RPMI8226 (cell line): ENCODE data around the gene TTC31.

Experiments used
- DNase-seq: peaks from one replicate; pipeline ENCODE4 v3.0.0-alpha.2; 2015

TTC31 gene

GRCh38 chr2:74488643-74489481 is 6.0 kb downstream of the TTC31 start:
- DNase-seq = no peak

DNA sequence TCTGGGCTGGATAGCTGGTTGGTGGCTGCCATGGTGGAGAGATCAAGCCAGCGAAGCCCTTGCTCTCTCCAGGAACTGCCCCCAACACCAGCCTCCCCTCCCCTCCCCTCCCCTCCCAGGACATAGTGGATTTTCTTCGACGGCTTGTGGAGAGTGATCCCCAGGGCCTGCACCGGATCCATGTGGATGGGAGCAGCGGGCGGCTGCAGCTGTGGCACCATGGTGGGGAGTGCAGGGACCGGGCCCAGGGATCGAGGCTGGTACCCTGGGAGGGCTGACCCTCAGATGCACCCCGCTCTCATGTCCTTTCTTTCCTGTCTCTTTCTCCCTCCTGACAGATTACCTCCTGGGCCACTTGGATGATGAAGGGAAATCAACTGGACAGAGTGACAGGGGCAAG is 7.0 kb downstream of the TTC31 start:
- no peak for DNase-seq

DNA sequence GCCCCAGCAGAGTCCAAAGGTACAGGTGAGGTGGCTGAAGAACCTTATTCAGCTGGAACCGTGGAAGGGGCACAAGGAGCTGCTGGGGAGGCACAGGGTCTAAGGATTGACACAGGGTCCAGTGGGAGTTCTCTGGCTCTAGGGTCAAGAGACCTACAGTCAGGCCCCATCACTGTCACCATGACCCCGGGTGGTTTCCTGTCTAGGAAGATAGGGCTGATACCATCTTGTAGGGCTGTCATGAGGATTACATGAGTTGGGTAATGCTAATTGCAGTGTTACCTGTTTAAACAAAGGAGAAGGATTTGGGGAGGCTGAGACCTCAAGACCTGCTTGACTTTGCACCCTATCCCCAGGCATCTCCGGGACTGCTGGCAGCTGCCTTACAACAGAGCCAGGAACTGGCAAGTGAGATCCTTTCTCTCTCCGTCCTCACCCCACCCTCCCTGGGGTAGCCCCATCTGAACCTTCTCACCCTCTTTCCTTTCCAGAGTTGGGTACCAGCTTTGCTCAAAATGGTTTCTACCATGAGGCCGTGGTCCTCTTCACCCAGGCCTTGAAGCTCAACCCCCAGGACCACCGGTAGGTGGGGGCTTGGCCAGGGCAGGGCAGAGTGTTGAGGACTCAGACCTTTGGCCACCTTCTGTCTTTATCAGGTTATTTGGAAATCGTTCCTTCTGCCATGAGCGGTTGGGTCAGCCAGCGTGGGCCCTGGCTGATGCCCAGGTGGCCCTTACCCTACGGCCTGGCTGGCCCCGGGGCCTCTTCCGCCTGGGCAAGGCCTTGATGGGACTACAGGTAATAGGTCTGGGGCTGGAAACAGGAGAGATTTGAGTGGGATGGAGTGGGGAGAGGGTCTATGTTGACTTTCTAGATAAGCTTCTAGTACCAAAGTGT is 9.0 kb downstream of the TTC31 start:
- DNase-seq = no peak

DNA sequence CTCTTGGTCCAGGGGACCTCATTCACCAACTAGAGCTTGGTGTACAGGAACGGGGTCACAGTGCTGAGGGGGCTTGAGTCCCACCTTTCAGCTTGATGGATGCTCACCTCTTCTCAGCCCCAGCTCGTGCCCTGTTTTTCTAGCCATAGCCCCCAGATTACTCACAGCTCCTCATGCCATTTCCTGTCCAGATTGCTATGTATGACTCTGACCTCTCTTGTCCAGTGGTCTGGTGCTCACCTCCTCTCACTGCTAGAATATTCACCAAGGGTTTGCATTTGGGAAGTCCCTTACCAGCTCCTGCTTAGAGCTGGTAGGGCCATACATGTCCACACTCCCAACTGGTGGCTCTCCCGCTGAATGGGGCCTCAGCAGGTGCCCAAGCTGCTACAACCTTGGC is 10.7 kb downstream of the TTC31 start:
- DNase-seq = no peak

DNA sequence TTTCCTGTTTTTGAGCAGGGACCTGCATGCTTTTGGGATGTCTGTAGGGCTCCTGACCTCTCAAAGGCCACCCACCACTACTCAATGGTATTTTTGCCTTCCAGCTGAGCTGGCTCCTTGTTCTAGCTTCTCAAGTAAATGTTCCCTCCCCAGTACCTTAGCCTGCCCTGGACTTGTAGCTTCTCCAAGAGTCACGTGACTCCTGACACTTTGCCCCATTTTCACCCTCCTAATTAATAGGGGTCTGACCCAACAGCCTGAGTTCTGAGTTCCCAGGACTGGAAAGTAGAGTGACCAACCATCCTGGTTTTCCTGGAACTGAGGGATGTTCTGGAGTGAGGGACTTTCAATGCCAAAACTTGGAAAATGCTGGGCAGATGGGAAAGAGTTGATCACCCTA is 12.6 kb downstream of the TTC31 start:
- no peak for DNase-seq

DNA sequence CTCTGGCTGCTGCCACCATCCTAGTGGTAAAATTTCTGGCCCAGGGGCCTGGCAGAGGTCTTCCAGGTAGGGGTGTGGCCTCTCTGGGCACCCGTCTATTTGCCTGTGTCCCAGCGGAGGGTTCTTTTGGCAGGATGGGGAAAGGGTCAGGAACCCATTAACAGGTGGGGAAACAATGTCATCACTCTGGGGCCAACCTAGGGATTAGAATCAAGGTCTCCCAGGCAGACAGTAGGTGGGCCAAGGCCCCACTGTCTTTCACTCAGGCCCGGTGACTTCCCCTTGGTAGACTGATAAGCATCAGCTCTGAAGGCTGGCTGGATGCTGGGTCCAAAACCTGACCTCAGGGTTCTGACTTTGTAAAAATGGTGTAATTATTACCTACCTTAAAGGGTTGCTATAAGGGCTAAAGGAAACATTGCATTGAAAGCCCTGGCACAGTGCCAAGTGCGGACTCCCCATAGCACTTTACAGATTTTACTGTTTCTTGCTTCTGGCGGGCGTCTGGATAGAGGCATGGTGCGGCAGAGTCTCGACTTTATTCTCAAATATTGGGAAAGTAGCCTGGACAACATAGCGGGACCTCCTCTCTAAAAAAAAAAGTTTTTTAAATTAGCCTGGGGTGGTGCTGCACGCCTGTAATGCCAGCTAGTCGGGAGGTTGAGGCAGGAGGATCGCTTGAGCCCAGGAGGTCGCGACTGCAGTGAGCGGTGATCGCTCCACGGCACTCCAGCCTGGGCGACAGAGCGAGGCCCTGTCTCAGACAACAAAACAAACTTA is 14.3 kb downstream of the TTC31 start:
- no peak for DNase-seq

DNA sequence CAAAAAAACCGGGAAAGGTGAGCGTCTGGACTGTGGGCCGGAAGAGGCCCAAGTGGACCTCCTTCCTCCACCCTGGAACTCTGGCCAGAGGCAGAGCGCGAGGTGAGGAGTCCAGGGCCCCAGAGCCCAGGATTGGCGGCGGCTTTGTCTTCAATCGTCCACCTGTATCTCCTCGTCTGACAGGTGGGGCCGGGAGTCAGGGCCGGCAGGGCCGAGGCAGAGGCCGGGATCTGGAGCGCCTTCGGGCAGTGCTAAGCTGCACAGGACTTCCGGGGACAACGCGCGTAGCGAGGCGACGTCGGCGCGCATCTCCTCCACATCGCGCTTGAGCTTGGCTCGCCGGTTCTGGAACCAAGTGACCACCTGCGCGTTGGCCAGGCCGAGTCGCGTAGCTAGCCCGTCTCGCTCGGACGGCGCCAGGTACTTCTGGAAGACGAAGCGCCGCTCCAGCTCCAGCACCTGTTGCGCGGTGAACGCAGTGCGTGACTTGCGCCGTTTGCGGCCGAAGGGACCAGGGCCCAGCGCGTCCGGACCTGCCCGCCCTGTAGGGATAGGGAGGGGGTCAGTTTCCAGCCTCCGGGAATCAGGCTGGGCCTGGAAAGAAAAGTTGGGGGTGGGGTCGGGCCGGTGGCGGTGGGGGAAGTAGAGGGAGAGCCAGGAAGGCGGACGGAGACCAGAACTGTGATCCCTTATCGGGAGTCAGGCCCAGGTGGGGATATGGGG is 15.1 kb downstream of the TTC31 start:
- DNase-seq = peak; percentile 32

- DNase-seq = no peak
Measured at GRCh38 chr2:74498500-74499266, 15.8 kb downstream of the TTC31 start.

DNA sequence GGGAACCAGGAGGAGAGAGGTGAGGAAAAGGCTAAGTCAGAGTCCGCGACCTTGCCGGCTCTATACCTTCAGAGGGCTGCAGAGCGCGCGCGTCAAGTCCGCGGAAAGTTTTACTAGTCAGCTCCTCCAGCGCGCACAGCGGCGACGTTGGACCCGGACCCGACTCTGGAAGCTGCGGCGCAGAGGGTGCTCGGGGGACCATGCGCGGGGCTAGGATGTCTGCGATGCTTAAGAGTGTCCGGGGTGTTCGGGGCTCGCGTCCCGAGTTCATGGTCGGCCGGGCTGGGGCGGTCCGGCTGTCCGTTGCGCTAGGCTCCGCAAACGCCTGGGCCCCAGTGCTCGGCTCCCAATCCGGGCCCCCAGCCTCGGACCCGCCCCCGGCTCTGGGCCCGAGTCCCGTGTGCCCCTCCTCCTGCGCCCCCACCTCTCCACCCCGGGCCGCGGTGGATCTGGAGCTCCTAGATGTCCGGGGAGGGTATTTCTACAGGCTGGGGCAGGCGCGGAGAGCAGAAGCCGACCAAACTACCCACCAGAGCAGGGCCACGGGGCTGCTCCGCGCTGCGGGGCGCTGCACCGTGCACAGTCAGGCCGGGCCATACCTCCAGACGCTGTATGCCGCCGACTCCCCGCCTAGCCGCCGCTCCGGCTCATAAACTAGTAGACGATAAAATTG is 16.5 kb downstream of the TTC31 start, which contains the start of gene LBX2:
LBX2 (minus strand) TSS at position 337 of the 673 bp plus-strand sequence; CDS start at position 271, 66 bp downstream.
- no peak for DNase-seq

DNA sequence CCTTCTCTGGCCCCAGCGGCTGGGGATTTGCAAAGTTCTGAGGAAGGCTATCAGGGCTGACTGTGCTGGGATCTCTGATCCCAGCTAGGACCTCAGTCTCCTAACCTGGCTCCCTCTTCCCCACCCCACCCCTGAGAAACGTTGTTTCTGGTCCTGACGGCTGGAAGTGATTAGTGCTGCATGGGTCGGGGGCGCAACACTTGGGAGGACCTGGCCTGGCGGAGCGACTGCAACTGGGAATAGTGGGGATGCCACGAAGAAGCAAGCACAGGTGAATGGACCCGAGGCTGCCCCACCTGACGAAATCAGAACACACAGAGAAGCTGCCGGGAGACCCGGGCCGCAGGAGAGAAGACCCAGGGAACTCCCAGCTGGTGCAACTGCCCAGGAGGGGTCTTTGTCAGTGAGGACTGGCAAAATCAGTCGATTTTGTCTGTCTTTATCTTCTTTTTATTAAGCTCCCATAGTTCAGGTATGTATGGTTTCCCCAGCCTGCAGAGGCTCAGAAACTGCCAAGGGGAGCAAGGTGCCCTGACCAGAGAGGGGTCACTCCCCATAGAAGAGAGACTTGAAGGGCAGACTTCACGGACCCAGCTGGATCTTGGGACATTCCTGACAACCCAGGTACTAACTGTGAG is 17.2 kb downstream of the TTC31 start:
- no peak for DNase-seq

GRCh38 chr2:74500578-74500946 is 17.7 kb downstream of the TTC31 start:
- no peak for DNase-seq

DNA sequence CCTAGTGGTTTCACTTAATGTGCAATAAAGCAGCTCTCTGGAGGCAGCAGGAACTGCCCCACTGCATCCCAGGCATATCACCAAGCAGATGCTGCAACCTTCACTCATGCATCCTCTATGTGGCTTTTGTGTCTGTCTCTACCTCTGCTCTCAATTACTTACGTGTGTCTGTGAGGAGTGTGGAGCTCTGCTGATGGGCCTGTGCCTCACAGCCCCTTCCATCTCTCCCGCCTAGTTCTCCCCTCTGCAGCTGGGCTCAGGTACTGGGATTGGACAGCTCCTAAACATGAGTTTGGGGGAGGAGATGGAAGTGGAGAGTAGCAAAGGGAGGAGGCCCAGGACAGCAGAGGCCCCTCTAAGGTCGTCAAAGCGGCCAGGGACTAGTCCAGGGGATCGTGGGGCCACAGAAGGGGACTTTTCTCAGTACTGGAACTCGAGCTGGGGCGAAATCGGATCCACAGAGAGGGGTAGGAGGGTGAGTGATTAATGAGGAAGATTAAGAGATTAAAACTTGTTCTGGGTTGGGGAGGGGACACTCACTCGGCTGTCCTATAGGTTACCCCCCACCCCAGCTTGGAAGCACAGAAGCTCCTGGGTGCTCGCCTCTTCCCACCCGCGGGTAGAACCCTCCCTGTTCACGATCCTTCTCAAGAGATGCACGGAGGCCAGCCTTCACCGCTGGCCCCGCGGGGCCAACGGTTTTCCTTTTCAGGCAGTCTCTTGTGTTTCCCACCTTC is 18.6 kb downstream of the TTC31 start:
- DNase-seq = no peak

DNA sequence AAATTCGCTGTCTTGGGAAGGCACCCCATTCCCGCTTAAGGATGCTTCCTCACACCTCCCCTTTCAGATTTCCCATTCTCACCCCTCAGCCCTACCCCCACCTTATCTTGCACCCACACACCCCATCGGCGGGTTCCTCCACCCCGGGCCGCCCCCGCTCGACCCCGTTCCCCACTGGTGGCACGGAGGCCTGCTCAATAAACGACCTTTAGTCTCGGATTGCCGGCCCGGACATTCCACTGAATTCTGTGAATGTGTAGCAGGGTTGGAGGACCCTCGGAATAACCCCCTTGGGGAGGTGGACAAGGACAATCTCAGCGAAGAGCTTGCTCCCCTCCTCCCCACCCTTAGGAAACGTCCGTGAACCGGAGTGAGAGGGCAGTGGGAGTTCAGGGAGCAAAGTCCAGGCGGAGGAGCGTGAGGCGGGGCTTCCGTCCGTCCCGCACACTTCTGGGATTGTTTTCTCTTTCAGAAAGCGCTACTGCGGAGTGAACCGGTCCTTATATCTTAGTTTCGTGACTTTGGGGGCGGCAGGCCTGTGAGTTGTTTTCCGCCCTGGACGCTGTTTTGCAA is 19.4 kb downstream of the TTC31 start:
- no peak for DNase-seq

DNA sequence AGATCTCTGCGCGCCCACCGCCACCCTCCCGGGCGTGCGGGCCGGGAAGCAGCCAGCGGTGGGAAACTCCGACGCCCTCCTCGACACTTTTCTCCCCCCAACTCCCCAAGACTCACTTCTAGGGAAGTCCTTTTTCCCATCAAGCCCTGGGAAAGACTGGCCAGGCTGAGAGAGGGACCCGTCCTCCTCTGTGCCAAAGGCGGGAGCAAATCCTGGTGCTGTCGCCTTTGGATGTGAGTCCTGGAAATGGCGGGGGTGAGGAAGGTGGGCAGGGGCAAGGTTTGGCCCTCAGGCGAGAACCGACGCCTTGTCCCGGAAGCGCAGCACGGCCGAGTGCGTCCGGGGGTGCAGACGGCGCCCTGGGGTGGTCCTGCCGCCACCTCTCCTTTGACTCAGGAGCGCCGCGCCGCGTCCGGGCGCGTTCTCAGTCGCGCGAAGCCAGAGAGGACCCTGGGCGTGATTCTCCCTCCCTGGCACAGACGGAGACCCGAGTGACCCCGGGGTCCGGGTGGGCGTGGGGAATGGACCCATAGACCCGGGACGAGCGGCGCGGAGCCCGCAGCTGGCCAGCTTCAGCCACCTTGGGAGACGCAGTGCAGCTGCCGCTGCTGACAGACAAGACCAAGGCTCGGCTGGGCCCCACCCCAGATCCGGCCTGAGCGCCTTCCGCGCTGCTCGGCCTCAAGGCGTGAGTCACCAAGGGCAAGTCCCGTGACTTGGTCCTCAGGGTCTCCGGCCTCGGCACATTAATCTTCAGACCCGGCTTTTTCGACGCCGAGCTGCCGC is 20.0 kb downstream of the TTC31 start:
- peak; percentile 57 for DNase-seq

DNA sequence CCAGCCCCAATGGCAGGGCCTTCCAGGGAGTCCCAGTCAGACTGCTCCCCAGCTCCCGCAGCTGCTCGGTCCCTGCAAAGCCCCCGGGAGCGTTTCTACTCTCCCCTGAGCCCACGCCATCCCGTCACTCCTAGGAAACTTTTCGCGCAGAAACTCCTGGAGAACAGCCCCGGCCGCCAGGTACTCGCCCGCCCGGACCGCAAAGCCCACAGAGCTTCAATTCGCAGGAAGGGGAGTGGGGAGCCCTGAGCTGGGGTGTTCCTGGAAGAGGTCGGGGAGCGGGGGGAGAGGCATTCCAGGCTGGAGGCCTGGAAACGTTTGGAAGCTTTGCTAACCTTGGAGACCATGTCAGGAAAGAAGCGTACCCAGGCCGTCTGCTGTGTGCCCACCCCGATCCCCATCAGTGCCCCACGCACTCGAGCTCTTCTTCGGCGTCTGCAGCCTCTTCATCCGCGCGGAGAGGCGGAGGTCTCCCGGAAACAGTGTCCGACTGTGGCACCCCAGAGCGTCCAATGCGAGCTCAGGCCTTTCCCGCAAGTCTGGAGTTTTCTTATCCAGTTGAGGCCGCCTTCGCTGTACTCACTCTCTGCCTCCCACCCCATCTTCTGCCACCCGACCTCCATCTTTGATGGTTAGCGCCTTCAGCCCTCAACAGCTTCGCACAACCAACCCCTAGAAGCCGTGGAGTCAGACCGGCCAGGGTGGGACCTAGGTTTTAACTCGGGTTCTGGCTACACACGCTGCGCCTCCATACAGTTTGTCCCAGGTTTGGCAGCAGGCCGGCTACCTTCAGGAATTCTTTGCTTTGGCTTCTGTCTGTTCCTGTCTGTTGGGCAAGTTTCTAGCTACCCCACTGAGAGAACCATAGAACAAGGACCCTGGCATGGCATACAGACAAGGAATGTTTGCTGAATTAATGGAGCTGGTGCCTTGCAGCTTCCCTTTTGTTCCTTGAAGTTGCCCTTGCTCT is 20.9 kb downstream of the TTC31 start:
- DNase-seq = no peak

DNA sequence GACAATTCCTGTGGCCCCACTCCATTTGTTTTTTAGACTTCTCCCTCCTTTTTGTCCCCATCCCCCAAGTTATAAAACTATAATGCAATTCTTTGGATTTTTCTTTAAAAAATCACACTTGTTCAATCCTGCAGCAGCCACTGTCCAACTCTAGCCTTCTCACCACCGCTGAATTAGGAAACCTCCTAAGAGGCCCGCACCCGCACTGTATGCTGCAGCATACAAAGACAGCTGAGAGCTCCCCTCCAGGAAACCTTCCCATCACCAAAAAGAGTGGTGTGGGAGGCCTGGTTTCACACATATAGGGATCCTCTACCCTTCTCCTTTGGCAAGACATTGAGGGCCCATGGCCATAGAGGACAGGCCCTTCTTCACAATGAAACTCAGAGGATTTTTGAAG is 21.7 kb downstream of the TTC31 start:
- DNase-seq = no peak
